RWPE2 (cell line): Measurements from ENCODE around the gene WWC2.
"Not testable (repeated sequence)": the region's sequence is repeated elsewhere in the genome, so short reads cannot be mapped to it uniquely, and the experiment has no call there.

Source experiments
- ATAC-seq: fragments of 200-7000 bp; cut with Tn5 transposase; 3 replicates; pipeline ENCODE4 v1.9.1; 2021; ENCODE audit warnings: low read depth
- DNase-seq: peaks from one replicate; pipeline ENCODE4 v3.0.0-alpha.2; 2020; ENCODE audit warnings: low spot score
- H3K27ac ChIP-seq: fragments of 450-650 bp; 2 replicates; pipeline ENCODE4 v1.5.1; 2017; ENCODE audit warnings: mild to moderate bottlenecking; ENCODE audit not compliant: poor library complexity, severe bottlenecking
- H3K27me3 ChIP-seq: fragments of 250-450 bp; sonication (Bioruptor Pico); 2 replicates; pipeline ENCODE4 v1.5.1; 2021; ENCODE audit warnings: mild to moderate bottlenecking, moderate library complexity; ENCODE audit not compliant: insufficient read depth, poor library complexity, severe bottlenecking
- H3K36me3 ChIP-seq: fragments of 250-450 bp; sonication (Bioruptor Pico); 2 replicates; pipeline ENCODE4 v1.5.1; 2020; ENCODE audit warnings: low read depth, mild to moderate bottlenecking, moderate library complexity
- H3K4me1 ChIP-seq: fragments of 250-450 bp; sonication (Bioruptor Pico); 2 replicates; pipeline ENCODE4 v1.5.1; 2021; ENCODE audit warnings: mild to moderate bottlenecking, moderate library complexity; ENCODE audit not compliant: insufficient read depth, poor library complexity, severe bottlenecking
- H3K4me3 ChIP-seq: fragments of 250-450 bp; sonication (Bioruptor Pico); 2 replicates; pipeline ENCODE4 v1.5.1; 2021; ENCODE audit warnings: mild to moderate bottlenecking, moderate library complexity; ENCODE audit not compliant: severe bottlenecking
- H3K9me3 ChIP-seq: fragments of 250-450 bp; sonication (Bioruptor Pico); 2 replicates; pipeline ENCODE4 v1.5.1; 2021; ENCODE audit warnings: mild to moderate bottlenecking, moderate library complexity; ENCODE audit not compliant: severe bottlenecking
- CTCF ChIP-seq: fragments of 450-650 bp; IDR thresholded peaks from one replicate; pipeline ENCODE4 v1.5.1; 2017; ENCODE audit warnings: mild to moderate bottlenecking, moderate library complexity; ENCODE audit not compliant: poor library complexity, severe bottlenecking

The WWC2 gene

GRCh38 chr4:183107891-183108459 lies 8.9 kb downstream of the WWC2 start:
- Histone ChIP-seq H3K27ac (peak overlapping the region; percentile 69), H3K4me3 (no peak overlapping the region), H3K9me3 (no peaks in the 10 kb centered on the region), H3K4me1 (peaks cover 20% of the 10 kb centered on the region), H3K36me3 (no peaks in the 10 kb centered on the region; the same call in 1 of the 2 replicates), H3K27me3 (no peaks in the 10 kb centered on the region)
- no peak for TF ChIP-seq CTCF
- ATAC-seq (peak; percentile 85), DNase-seq (no peak)

GRCh38 chr4:183110244-183110643 lies 11.2 kb downstream of the WWC2 start:
- no peak for TF ChIP-seq CTCF
- peaks cover 20% of the 10 kb centered on the region for H3K4me1 ChIP-seq
- no peak for ATAC-seq
- no peak overlapping the region for H3K27ac ChIP-seq
- H3K9me3 ChIP-seq = no peaks in the 10 kb centered on the region
- H3K27me3 ChIP-seq = no peaks in the 10 kb centered on the region
- no peak for DNase-seq
- H3K36me3 ChIP-seq = no peaks in the 10 kb centered on the region; the same call in 1 of the 2 replicates
- H3K4me3 ChIP-seq = no peak overlapping the region

DNA sequence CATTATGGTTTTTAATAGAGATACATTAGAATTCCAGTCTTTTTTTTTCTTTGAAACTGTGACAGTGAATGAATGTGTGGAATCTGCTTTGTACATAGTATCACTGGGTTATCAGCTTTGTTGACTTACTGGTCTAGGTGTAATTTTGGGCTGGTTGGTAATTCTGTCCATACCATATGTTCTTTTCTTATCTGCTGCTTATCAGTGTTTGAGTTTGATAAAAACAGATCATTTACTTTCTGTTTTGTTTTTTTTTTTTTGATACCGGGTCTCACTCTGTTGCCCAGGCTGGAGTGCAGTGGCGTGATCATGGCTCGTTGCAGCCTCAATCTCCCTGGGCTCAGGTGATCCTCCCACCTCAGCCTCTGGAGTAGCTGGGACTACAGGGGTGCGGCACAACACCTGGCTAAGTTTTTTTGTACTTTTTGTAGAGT lies 12.4 kb downstream of the WWC2 start:
- ATAC-seq = no peak

DNA sequence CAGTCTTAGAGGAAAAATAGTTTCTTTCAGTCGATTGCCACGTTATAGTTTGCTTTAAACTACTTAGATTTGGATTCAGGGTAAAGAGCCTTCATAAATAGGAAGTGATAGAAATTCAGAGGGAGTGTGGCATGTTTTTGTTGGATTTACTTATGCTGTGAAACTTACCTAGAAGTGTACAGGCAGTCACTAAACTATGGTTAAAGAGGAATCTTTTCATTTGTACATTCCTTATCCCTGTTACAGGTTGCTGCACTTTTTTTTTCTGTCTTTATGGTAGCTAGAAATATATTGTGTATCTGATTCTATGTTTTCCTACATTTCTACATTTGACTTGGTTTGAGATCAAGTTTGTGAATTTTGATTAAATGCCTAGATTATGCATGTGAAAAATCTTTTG lies 19.1 kb downstream of the WWC2 start:
- H3K27me3 ChIP-seq = no peaks in the 10 kb centered on the region
- peaks cover 22% of the 10 kb centered on the region for H3K4me1 ChIP-seq
- no peak overlapping the region for H3K4me3 ChIP-seq
- DNase-seq (no peak), ATAC-seq (no peak)
- no peaks in the 10 kb centered on the region for H3K36me3 ChIP-seq
- peak overlapping the region; percentile 85 for H3K27ac ChIP-seq
- TF ChIP-seq CTCF = no peak
- no peaks in the 10 kb centered on the region for H3K9me3 ChIP-seq

More for the DNA sequence above, 12.4 kb downstream of the WWC2 start:
- Histone ChIP-seq H3K36me3 (no peaks in the 10 kb centered on the region), H3K4me3 (no peak overlapping the region), H3K9me3 (no peaks in the 10 kb centered on the region), H3K4me1 (peaks cover 19% of the 10 kb centered on the region), H3K27me3 (no peaks in the 10 kb centered on the region), H3K27ac (no peak overlapping the region)
- no peak for DNase-seq
- no peak for TF ChIP-seq CTCF

DNA sequence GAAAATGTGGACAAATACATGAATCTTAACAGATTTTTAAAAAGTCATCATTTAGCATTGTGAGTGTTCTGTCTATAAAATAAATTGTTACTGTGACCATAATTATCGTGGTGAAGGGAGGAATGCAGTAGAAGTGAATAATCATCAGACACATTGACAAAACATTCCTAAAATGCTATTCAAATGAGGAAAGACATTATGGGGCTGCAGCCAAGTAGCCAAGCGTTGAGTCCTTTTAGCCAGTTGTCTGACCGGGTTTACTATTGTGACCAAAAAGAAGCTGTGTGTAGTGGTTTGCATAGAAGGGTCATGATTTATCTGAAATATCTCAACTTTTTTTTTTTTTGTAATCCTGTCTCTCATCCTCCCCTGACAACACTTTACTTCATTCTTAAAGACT lies 19.5 kb downstream of the WWC2 start:
- no peaks in the 10 kb centered on the region for H3K27me3 ChIP-seq
- H3K4me3 ChIP-seq = no peak overlapping the region
- H3K36me3 ChIP-seq = no peaks in the 10 kb centered on the region
- H3K27ac ChIP-seq = peak overlapping the region; percentile 85
- DNase-seq (no peak), ATAC-seq (peak; percentile 97)
- no peaks in the 10 kb centered on the region for H3K9me3 ChIP-seq
- peaks cover 22% of the 10 kb centered on the region for H3K4me1 ChIP-seq
- no peak for TF ChIP-seq CTCF

GRCh38 chr4:183121660-183122059 lies 22.6 kb downstream of the WWC2 start:
- not testable (repeated sequence) for H3K4me3 ChIP-seq, H3K27me3 ChIP-seq, ATAC-seq, H3K27ac ChIP-seq, H3K36me3 ChIP-seq, H3K9me3 ChIP-seq, DNase-seq
- H3K4me1 ChIP-seq = peaks cover 22% of the 10 kb centered on the region
